WI38 (cell line): ENCODE data around the gene GLI2.

Experiments used
- H3K4me3 ChIP-seq: 2 replicates; pipeline ENCODE4 v1.5.1; 2011; ENCODE audit warnings: low read depth, mild to moderate bottlenecking, control low read depth, low read length
- TF ChIP-seq, protein P1 (sequence below): IDR thresholded peaks from 2 replicates; pipeline ENCODE4 v1.5.1; 2012; ENCODE audit warnings: low read depth, mild to moderate bottlenecking, control low read depth, low read length

GLI2 gene

DNA sequence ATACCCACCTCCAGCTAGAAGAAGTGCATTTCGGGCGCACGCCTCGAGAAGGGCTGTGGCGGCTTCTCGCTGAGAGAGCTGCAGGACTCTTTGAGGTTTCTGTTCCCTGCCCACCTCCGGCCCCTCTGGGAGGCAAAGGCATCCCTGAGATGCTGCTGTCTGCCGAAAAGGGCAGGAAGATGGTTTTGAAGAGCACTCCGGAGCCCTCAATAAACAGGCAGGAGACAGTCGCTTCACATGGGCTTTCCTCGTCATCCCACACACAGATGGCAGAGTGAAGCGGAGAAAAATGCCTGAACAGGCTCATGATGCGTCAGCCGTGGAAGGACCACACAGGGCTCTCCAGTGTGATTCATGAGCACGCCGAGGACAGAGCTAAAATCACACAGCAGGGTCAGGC, 25.4 kb upstream of the GLI2 start:
- TF ChIP-seq, protein P1, sequence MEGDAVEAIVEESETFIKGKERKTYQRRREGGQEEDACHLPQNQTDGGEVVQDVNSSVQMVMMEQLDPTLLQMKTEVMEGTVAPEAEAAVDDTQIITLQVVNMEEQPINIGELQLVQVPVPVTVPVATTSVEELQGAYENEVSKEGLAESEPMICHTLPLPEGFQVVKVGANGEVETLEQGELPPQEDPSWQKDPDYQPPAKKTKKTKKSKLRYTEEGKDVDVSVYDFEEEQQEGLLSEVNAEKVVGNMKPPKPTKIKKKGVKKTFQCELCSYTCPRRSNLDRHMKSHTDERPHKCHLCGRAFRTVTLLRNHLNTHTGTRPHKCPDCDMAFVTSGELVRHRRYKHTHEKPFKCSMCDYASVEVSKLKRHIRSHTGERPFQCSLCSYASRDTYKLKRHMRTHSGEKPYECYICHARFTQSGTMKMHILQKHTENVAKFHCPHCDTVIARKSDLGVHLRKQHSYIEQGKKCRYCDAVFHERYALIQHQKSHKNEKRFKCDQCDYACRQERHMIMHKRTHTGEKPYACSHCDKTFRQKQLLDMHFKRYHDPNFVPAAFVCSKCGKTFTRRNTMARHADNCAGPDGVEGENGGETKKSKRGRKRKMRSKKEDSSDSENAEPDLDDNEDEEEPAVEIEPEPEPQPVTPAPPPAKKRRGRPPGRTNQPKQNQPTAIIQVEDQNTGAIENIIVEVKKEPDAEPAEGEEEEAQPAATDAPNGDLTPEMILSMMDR = no peak
- no peak overlapping the region for H3K4me3 ChIP-seq

DNA sequence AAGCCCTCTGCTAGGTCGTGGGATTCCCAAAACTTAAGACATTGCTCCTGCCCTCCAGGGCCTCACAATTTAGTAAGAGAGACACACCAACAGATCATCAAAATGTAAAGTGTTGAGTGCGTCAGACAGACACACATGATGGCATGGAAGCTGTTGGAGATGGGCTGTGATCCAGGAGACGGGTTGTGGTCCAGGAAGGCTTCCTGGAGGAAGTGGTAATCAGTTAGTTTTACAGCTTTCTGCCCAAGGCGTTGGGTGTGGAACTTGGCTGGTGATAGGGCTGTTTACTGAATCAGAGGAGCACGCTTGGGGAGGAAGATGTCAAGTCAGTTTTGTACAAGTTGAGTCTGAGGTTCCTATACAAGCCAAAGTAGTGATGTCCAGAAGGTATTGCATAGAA, 24.0 kb upstream of the GLI2 start:
- H3K4me3 ChIP-seq = no peak overlapping the region
- TF ChIP-seq, protein P1 = no peak

DNA sequence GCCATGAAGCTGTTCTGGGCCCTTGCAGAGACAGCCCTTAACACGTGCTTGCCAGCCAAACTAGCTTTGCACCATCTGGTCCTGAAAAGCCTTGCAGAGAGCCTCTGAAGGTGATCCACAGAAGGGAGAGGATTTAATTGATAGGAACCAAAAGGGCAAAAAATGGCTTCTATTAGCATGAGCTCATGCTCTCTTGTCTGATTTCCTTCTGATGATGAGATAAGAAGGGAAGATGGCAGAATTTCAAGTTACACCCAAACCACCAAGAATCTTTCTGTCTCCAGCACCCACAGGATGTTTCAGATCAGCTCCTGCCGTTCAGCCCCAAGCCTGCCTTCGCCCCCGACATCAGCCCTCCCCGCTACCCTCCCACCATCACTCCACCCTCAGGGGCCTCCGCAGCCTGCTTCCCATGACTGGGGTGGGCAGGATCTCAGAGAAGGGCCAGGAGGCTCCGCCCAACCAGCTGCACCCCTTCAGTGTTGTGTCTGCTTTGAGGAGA, 23.4 kb upstream of the GLI2 start:
- TF ChIP-seq, protein P1 = no peak
- no peak overlapping the region for H3K4me3 ChIP-seq

DNA sequence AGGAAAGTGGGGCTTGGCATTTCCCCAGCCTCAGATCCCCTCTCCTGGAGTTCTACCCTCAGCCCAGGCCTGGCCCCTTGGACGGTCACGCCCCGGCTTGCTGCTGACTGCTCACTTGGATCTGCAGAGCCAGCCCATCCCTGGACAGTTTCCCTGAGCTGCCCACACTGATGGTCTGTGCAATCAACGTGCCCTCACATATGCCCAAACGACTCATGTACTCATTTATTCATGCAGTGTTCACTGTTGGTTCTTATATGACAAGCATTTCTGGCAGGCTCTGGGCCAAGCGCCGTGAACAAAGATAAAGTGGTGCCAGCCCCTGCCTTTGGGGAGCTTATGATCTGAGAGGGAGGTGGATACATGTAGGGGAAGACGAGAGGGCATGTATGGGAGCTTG, 20.3 kb upstream of the GLI2 start:
- no peak overlapping the region for H3K4me3 ChIP-seq
- TF ChIP-seq, protein P1 = no peak

DNA sequence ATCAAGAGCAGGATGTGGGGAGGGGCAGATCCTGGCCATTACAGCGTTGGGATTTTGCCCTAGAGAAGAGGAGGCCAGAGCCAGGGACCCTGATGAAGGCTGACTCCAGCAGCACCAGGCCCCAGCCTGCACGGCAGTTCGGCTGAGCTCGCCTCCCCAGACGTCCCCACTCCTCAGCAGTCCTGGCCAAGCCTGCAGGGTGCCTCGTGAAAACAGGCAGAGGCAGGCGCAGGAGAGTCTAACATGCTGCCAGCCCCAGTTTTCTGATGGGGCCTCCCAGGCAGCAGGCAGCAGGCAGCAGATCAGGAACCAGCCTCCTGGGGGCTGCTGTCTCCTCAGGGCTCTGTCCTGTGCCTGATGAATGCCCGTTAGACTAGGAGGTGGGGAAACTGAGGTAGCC, 19.7 kb upstream of the GLI2 start:
- no peak overlapping the region for H3K4me3 ChIP-seq
- TF ChIP-seq, protein P1 = no peak

DNA sequence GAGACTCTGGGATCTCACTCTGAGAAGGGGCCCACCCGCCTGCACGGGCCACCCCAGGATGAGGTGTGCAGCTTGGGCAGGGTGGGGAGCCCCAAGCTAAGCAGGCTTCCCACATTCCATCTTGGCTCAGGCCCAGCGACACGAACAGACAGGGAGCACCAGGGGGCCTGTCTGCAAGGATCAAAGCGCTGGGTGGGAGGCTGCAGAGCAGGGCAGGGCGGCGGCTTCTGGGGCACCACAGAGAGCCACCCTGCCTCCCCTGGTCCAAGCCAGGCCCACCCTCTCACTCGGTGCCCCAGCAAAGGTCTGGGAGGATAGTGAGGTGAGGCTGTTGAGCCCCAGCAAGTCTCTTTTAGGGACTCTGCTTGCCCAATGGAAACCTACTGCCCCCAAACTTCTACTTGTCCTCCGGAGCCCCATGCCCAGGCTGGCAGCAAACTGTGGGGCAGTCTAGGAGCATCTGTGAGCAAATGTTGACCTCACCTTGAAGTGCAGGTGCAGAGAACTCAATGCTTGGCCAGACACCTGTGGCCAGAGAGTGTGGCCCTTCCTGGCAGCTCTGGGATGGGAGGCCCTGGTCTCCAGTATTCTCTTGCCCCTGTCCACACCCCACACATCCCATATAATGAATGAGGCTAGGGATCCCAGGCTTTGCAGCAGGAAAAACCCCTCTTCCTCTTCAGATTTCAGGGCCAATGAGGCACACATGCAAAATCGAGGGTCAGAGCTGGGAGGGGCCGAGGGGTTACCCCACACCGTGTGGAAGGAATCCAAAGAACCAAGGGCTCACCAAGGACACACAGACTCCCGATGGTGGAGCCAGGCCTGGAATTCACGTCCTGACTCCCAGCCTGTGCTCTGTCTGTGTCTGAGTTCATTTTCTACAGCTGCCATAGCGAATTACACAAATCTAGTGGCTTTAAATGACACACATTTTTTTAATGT, 18.8 kb upstream of the GLI2 start:
- H3K4me3 ChIP-seq = no peak overlapping the region
- TF ChIP-seq, protein P1 = no peak

DNA sequence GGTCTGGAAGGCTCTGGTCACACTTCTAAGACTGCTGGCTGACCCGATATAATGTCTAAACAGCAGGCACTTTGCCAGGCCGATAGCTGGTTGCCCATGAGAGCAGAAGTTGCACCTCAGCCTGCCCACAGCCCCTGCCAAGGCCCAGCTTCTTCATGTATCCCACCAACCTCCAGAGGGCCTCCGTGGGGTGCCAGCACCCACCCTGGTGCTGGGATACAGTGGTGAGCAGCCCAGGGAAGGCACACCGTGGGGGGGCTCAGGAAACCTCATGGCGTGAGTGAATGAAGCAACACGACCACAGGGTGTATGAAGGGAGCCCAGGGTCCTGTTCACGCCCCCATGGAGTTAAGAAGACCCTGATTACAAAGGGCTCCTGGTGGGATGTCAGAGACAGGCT, 16.2 kb upstream of the GLI2 start:
- TF ChIP-seq, protein P1 = no peak
- no peak overlapping the region for H3K4me3 ChIP-seq
